Measurements from ENCODE around the gene MANEA.

DNA sequence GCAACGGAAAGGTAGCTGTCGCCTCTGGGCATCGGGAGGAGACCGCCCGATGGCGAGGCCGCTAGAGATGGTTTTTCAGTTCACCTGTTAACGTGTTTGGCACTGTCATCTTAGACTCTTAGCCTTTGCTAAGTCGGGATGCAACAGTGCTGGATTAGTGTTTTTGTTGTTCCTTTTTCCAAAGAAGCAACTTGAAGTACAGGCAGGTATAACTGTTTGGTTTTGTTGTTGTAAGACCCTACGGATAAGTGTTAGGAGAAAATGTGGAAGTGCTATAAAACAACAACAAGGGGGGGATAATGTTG lies 723 bp downstream of the MANEA start:
- TF ChIP-seq, protein P1, sequence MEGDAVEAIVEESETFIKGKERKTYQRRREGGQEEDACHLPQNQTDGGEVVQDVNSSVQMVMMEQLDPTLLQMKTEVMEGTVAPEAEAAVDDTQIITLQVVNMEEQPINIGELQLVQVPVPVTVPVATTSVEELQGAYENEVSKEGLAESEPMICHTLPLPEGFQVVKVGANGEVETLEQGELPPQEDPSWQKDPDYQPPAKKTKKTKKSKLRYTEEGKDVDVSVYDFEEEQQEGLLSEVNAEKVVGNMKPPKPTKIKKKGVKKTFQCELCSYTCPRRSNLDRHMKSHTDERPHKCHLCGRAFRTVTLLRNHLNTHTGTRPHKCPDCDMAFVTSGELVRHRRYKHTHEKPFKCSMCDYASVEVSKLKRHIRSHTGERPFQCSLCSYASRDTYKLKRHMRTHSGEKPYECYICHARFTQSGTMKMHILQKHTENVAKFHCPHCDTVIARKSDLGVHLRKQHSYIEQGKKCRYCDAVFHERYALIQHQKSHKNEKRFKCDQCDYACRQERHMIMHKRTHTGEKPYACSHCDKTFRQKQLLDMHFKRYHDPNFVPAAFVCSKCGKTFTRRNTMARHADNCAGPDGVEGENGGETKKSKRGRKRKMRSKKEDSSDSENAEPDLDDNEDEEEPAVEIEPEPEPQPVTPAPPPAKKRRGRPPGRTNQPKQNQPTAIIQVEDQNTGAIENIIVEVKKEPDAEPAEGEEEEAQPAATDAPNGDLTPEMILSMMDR (IDR thresholded peaks at IDR 0.05; ENCODE audit: low read length): no peak
- no peak for TF ChIP-seq EZH2 (optimal IDR thresholded peaks at IDR 0.05; ENCODE audit: low read depth, low read length)
- no peak for TF ChIP-seq EZH2phosphoT487 (IDR thresholded peaks at IDR 0.05; ENCODE audit: low read length)
